SU-DHL-6 (cell line): ENCODE measurements around the gene MT1X.

ENCODE experiments used
- H2AFZ ChIP-seq: fragments of 200-600 bp; sonication (generic); 2 replicates; pipeline ENCODE4 v1.6.1; 2014; ENCODE audit warnings: low read depth, mild to moderate bottlenecking, moderate library complexity, mixed read lengths, antibody characterized with exemption, low read length; ENCODE audit not compliant: severe bottlenecking
- H3F3A ChIP-seq: fragments of 200-600 bp; shearing (Covaris generic); 2 replicates; pipeline ENCODE4 v1.6.0; 2016; ENCODE audit warnings: antibody characterized with exemption, mild to moderate bottlenecking; ENCODE audit not compliant: insufficient read depth
- H3K27ac ChIP-seq: fragments of 200-600 bp; sonication (generic); 2 replicates; pipeline ENCODE4 v1.5.1; 2016; ENCODE audit warnings: low read depth, mild to moderate bottlenecking, low read length, moderate library complexity, mixed read lengths
- H3K27me3 ChIP-seq: fragments of 200-600 bp; sonication (generic), shearing (Covaris generic); 2 replicates; pipeline ENCODE4 v1.6.0; 2014; ENCODE audit warnings: mild to moderate bottlenecking, low read length
- H3K36me3 ChIP-seq: fragments of 200-600 bp; sonication (generic); 2 replicates; pipeline ENCODE4 v1.6.1; 2014; ENCODE audit warnings: mild to moderate bottlenecking, low read length, mixed read lengths
- H3K4me2 ChIP-seq: fragments of 300-600, 200-600 bp; shearing (Covaris generic), sonication (generic); 2 replicates; pipeline ENCODE4 v1.6.0; 2014; ENCODE audit warnings: low read length, low read depth, mild to moderate bottlenecking; ENCODE audit not compliant: poor library complexity, severe bottlenecking
- H3K4me3 ChIP-seq: fragments of 200-600 bp; sonication (generic); 2 replicates; pipeline ENCODE4 v1.5.1; 2014; ENCODE audit warnings: antibody characterized with exemption, low read length, mild to moderate bottlenecking, mixed read lengths; ENCODE audit not compliant: insufficient read depth, poor library complexity, severe bottlenecking
- H3K79me2 ChIP-seq: fragments of 200-600 bp; sonication (generic); 2 replicates; pipeline ENCODE4 v1.6.1; 2014; ENCODE audit warnings: mild to moderate bottlenecking, low read length, moderate library complexity; ENCODE audit not compliant: insufficient read depth
- H3K9ac ChIP-seq: fragments of 200-600 bp; sonication (generic); 2 replicates; pipeline ENCODE4 v1.7.0; 2014; ENCODE audit warnings: mild to moderate bottlenecking, low read length
- H3K9me2 ChIP-seq: fragments of 200-600 bp; sonication (generic); replicated peaks from 2 replicates; pipeline ENCODE4 v1.6.1; 2014; ENCODE audit warnings: low read length; ENCODE audit not compliant: insufficient read depth
- H3K9me3 ChIP-seq: fragments of 200-600 bp; sonication (generic); 2 replicates; pipeline ENCODE4 v1.6.1; 2014; ENCODE audit warnings: low read length, mixed read lengths; ENCODE audit not compliant: insufficient read depth
- H4K20me1 ChIP-seq: fragments of 200-600 bp; sonication (generic); 2 replicates; pipeline ENCODE4 v1.6.1; 2014; ENCODE audit warnings: low read depth, mild to moderate bottlenecking, antibody characterized with exemption, low read length, moderate library complexity, mixed read lengths
- CTCF ChIP-seq: fragments of 200-600 bp; sonication (generic); IDR thresholded peaks from one replicate; pipeline ENCODE4 v1.5.1; 2017; ENCODE audit warnings: antibody characterized with exemption, mild to moderate bottlenecking, low read length, moderate library complexity; ENCODE audit not compliant: insufficient read depth, poor library complexity, severe bottlenecking
- EZH2phosphoT487 ChIP-seq: fragments of 200-600 bp; sonication (generic), shearing (Covaris generic); conservative IDR thresholded peaks from 2 replicates; pipeline ENCODE4 v1.6.1; 2018; ENCODE audit warnings: mild to moderate bottlenecking, antibody characterized with exemption, low read length, moderate library complexity, mixed read lengths

Gene MT1X

GRCh38 chr16:56722200-56722842 is 40.1 kb downstream of the MT1X start:
- Histone ChIP-seq H3K79me2 (no peaks in the 10 kb centered on the region), H3K9me2 (no peaks in the 10 kb centered on the region), H3K9me3 (no peaks in the 10 kb centered on the region), H3K27me3 (no peaks in the 10 kb centered on the region), H3K27ac (no peak overlapping the region), H4K20me1 (no peaks in the 10 kb centered on the region), H3K4me2 (no peak overlapping the region), H2AFZ (no peak overlapping the region), H3K4me3 (no peak overlapping the region), H3F3A (no peaks in the 10 kb centered on the region), H3K36me3 (no peaks in the 10 kb centered on the region), H3K9ac (no peak overlapping the region)
- TF ChIP-seq CTCF: no peak

DNA sequence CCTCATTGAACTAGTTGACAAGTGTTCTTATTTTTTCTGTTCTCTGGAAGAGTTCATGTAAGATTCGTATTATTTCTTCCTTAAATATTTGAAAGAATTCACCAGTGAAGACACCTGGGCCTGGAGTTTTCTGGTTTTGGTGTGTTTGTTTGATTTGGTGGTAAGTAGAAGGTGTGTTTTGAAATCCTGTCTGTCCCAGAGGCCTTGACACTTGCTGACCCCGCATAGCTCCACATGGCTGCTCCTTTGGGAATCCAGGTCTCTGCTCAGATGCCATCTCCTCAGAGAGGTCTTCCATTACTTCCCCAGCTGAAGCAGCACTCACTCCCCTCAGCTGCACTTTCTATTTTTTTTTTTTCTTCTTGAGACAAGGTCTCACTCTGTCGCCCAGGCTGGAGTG is 41.9 kb downstream of the MT1X start:
- Histone ChIP-seq H3F3A (no peaks in the 10 kb centered on the region), H2AFZ (no peak overlapping the region), H3K9me2 (no peaks in the 10 kb centered on the region), H3K4me3 (no peak overlapping the region), H3K9ac (no peak overlapping the region), H3K27ac (no peak overlapping the region), H4K20me1 (no peaks in the 10 kb centered on the region), H3K79me2 (no peaks in the 10 kb centered on the region), H3K9me3 (no peaks in the 10 kb centered on the region), H3K4me2 (no peak overlapping the region), H3K36me3 (no peaks in the 10 kb centered on the region), H3K27me3 (no peaks in the 10 kb centered on the region)
- no peak for TF ChIP-seq CTCF
- TF ChIP-seq EZH2phosphoT487: no peak

DNA sequence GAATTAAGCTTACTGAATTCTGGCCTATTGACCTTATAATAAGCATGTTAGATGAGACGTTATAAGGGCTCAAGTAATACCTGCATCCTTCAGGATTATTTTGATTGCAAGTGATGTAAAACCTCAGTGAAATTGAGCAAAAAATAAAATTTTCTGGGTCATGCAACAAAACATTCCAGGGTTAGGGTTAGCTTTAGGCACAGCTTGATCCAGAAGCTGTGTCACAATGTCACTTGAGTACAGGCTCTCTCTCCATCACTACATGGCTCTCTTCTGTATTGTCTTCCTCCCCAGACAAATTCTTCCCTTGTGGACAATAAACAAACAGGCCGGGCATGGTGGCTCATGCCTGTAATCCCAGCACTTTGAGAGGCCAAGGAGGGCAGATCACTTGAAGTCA is 44.0 kb downstream of the MT1X start:
- Histone ChIP-seq H3K9me2 (no peaks in the 10 kb centered on the region), H3K27me3 (no peaks in the 10 kb centered on the region), H3K36me3 (no peaks in the 10 kb centered on the region), H2AFZ (no peak overlapping the region), H3K27ac (no peak overlapping the region), H3K4me3 (no peak overlapping the region), H3K9me3 (no peaks in the 10 kb centered on the region), H3F3A (no peaks in the 10 kb centered on the region), H4K20me1 (no peaks in the 10 kb centered on the region), H3K9ac (no peak overlapping the region), H3K4me2 (no peak overlapping the region), H3K79me2 (peaks cover 12% of the 10 kb centered on the region)
- TF ChIP-seq CTCF: no peak
- TF ChIP-seq EZH2phosphoT487: no peak
